Tongue (tissue), 2 donors: ENCODE data around the gene PRKG1. TPM values are rescaled to one million over a fixed set of nuclear protein-coding genes. Genes with fewer than 3 reads are reported as not detected.

Source experiments
- DNase-seq: peaks from one replicate; pipeline ENCODE4 v3.0.0-alpha.2; 2015
- total RNA-seq: library from RNA; depleted of rRNA; stranded (reverse); fragments of >200 nt; gene quantifications from one replicate; pipeline ENCODE4 v1.2.3, GENCODE V29; 2014

The PRKG1 gene
- total RNA-seq, 1 donor from 2014 or later, result 96.8 TPM

GRCh38 chr10:51950371-51950995, 876.2 kb downstream of the PRKG1 start:
- no peak for DNase-seq

- no peak for DNase-seq
These were observed 876.8 kb downstream of the PRKG1 start for GRCh38 chr10:51950996-51951555.

- DNase-seq, result no peak
These were observed 877.3 kb downstream of the PRKG1 start for GRCh38 chr10:51951601-51952000.

GRCh38 chr10:51952056-51952455, 877.8 kb downstream of the PRKG1 start:
- peak; percentile 38 for DNase-seq

GRCh38 chr10:51955696-51956095, 881.4 kb downstream of the PRKG1 start:
- DNase-seq, result no peak

GRCh38 chr10:51956822-51957221, 882.5 kb downstream of the PRKG1 start:
- no peak for DNase-seq

DNA sequence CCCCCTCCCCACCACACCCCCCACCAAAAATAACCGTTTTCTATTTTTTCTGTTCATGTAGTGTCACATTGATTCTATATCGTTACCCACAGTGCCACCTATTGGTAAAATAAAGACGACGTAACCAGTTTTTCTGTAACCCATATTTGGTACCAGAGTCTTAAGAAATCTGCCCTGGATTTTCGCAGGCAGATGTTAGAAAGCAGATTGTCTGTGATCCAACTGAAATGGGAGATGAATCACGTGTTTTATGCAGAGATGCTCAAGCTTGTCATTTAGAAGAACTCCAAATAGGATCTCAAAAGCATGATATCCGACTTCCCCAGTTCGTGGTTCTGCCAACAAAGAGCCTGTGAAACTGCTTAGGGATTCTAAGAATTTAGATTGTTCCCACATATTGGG, 886.2 kb downstream of the PRKG1 start:
- DNase-seq, result peak; percentile 91

DNA sequence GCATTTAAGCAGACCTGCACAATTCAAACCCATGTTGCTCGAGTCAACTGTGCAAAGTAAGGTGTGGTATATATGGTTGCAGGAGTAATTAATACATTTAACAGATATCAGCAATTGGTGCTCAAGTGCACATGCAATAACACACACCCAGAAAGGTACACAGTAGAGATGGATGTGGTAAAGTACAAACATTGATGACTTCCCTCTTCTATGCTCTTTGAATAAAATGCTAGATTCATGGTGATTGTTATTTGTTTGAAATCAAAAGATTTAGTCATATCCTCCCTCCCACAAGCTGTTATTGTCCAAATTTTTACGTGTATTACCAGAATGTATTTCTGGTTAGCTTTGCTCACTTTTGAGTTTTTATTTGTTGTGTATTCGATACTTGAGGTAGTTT, 887.1 kb downstream of the PRKG1 start:
- DNase-seq, result no peak

DNA sequence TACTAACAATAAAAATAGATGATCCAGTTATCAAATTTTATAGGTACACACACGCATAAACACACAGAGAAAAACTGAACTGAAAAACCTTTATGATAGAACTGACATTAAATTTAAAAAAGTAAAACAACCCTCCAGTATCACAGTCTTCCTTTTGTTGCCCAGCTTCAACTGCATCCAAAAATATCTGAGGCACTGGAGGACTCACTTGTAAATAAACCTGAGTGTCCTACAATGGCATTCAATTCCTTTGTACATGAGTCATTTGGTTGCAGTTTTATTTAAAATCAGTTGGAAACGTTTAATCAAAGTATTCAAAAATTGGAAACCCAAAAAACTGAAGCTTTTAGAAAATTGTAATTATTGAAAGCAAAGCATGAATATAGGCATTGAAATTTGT, 890.3 kb downstream of the PRKG1 start:
- DNase-seq, result no peak

DNA sequence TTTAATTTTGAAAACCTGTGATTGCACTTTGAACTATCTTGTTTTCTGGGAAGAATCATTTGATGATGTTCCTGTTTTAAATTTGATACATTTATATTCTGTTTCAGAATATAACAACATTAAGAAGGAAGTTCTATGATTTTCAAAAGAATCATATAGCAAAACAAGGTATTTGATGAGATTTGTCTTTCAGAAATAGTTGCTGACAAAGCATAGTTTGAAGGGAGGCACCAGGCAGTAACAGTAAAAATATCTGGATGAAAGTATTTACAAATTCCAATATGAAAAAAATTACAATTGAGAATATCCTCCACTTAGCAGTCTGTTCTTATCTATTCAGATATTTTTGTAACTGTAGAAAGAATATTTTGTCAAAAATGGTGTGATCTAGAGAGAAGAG, 891.2 kb downstream of the PRKG1 start:
- no peak for DNase-seq

DNA sequence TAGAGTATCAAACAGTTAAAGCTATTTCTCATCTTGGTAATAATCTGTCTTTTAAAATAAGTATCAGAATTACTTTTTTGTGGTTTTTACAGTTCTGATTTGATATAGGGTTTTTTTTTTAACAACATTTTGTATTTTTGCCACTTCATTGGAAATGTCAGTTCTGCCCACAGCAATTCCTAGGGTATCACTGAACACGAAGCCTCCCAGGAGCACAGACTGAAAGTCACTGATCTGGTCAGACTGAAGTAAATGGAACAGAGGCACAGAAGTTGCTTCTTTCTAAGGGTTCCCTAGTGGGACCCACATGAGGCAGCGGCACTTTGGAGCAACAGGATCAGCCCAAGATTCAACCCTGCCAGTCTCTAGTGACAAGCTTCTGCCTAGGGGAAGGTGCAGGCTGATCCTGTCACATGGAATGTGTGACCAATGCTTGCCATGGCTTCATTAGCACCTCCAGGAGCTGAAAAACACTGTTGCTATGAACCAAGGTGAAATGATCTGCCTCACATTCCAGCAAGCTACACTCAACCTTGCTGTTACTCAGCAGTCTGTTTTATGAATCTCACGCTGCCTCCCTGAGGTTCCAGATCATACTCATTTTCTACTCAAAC, 898.6 kb downstream of the PRKG1 start:
- no peak for DNase-seq

DNA sequence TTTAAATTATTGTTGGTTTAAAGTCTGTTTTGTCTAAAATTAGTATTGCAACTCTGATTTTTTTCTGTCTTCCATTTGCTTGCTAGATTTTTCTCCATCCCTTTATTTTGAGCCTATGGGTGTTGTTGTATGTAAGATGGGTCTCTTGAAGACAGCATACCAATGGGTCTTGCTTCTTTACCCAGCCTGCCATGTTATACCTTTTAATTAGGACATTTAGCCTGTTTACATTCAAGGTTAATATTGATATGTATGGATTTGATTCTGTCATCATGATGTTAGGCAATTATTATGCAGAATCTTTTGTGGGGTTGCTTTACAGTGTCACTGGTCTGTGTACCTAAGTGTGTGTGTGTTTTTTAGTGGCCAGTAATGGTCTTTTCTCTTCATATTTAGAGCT, 906.5 kb downstream of the PRKG1 start:
- DNase-seq, result no peak

- no peak for DNase-seq
These were observed 907.4 kb downstream of the PRKG1 start for GRCh38 chr10:51981731-51982130.

DNA sequence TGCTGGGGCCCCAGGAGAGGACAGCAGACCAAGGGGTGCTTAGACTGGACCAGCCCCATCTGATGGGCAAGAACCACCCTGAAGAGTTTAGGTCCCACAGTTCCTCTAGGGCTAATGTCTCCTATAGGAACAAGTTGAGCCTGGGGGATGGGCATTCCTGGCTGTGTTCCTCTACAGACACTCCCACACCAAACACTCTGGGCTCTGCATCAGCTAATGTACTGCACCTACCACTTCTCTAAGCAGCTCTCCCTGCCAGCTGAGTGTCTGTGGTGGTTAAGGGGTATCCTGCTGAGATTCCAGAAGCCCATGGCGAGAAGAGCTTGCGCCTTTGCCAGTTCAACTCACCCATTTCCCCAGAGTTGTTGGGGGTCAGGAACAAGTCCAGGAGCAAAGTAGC, 909.2 kb downstream of the PRKG1 start:
- DNase-seq, result no peak

DNA sequence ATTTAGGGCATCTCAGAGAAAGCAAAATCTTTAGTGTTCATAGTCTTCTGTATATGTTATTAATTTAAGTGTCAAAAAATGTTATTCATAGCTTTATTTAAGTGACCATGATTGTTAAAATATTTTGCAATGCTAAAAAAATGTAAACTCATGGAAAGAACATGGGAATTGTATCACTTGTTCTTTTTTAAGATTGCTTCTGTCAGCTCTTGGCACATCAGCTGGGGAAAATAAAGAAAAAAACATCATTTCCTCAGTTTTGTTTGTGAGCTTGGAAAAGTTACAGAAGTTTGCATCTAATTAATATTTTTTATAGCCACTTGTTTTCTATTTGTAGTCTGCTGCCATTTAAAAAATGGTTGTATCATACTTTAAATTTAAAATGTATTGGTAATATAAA, 911.0 kb downstream of the PRKG1 start:
- DNase-seq, result no peak

- DNase-seq, result peak; percentile 85
These were observed 912.2 kb downstream of the PRKG1 start for GRCh38 chr10:51986516-51986915.

- no peak for DNase-seq
These were observed 919.2 kb downstream of the PRKG1 start for GRCh38 chr10:51993475-51993874.

DNA sequence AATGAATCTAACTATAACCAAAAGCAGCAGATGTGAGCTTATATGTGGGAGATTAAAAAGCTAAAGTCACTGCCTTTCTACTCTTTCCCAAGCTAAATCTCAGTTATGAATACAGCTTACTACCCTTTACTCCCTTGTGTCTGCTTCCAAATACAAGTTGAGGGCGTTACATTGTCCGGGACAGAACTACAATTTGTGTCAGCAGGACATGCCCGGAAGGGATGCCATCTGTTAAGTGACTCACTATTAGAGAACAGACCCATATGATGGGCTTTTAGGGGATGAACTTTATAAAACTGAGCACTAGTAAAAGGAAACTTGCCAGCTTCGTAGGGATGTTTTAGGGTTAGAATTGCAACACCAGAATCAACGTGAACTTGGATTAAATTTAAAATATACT, 924.8 kb downstream of the PRKG1 start:
- peak; percentile 62 for DNase-seq

DNA sequence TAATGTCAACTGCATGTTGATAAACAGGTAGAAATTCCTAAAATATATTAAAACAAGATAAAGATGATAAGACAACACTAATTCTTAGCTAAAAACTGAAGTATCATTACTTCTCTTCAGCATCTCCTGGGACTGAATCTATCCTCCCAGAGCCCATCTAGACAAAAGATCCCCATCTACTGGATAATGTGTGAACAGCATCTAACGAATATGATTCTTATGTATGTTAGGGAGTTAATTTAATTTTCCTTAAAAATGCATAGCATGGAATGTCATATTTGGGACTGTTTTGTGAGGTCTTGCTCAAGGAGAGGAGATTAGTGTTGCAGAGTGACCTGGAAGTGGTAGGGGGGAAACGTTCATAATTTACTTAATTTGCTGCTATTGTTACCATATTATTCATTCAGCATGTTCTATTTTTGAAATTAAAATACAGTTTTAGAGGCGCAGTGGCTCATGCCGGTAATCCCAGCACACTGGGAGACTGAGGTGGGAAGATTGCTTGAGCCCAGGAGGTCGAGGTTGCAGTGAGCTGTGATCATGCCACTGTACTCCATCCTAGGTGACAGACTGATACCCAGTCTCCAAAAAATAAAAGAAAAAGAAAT, 930.2 kb downstream of the PRKG1 start:
- DNase-seq, result peak; percentile 75

DNA sequence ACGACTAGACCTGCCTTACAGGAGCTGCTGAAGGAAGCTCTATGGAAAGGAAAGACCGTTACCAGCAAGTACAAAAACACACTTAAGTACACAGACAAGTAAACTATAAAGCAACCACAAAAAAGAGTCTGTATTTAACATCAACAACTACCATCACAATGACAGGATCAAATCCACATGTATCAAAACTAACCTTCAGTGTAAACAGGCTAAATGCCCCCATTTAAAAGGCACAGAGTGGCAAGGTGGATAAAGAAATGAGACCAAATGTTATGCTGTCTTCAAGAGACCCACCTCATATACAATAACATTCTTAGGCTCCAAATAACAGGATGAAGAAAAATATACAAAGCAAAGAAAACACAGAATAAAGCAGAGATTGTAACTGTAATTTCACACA, 932.8 kb downstream of the PRKG1 start:
- DNase-seq, result no peak

DNA sequence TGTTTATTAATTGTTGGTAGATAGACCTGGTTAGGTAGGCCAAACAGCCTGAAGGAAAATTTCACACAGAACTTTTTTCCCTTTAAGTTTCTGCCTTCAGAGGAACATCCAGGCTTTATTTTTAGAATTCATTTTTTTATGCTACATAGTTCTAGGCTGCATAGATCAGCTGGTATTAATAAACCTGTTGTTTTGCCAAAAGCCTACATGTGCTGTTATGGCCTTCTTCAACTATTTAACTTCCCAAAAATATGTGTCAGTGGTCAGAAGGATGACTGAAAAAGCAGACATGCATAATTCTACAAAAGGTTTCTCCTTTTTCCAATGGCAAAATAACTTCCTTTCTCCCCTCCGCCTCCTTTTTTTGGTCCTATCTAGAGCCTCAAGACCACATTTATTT, 936.8 kb downstream of the PRKG1 start:
- no peak for DNase-seq

DNA sequence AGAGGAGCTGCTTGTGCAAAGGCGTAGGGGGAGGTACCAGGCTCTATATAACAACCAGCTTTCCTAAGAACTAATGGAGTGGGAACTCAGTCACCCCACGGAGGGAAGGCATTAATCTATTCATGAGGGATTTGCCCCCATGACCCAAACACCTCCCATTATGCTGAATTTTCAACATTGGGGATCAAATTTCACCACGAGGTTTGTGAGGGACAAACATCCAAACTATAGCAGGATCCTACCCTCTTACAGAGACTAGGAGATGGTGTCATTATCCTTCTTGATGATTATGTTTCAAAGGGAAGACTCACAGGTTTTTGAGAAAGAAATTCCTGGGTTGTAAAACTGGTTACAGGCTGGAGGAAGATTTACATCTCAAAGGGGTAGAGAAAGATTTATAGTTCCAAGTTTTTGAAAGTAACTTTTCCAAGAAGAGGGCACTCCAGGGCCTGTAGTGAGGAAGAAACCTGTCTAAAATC, 944.8 kb downstream of the PRKG1 start:
- no peak for DNase-seq

DNA sequence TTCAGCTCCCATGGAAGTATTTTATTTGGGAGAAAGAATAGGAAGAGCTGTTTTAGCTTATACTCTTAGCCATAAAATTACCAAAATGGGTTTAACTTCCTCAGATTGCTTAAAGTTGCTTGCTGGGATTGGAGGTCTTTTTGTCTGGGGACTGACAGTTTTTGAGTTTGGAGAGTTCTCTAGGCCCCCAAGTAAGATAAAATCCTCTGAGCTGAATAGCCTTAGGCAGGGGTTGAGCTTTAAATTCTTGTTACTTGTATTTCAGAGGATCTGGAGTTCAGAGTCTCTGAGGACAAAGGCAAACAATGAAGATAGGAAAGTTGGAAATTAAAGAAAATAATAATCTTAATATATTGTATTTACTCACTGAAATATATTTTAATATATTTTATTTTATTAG, 945.4 kb downstream of the PRKG1 start:
- DNase-seq, result no peak

GRCh38 chr10:52020173-52020572, 945.9 kb downstream of the PRKG1 start:
- DNase-seq, result no peak
